Natural killer cell (primary cell): ENCODE measurements around the gene BSCL2. TPM values are rescaled to one million over a fixed set of nuclear protein-coding genes. Genes with fewer than 3 reads are reported as not detected.
A peak's percentile ranks its signal among the peaks of the same experiment; 100 is the strongest.

Source experiments
- ATAC-seq, 3 donors: fragments of 150-1000 bp in 2 of 3; fragments of 200-7000 bp in 1 of 3; cut with Tn5 transposase; 1 replicate in 1 of 3; 2 replicates in 2 of 3; pipeline ENCODE4 v1.10.0; 2021; ENCODE audit warnings: mild to moderate bottlenecking in 2 of 3, moderate library complexity in 2 of 3
- DNase-seq, 2 donors: peaks; one replicate each; pipeline versions ENCODE4 v3.0.0 to v3.0.0-alpha.2; 2013 to 2021; ENCODE audit warnings: mixed read lengths in 1 of 2
- H3K27ac ChIP-seq: one replicate; pipeline ENCODE4 v1.5.1; 2013; ENCODE audit warnings: mild to moderate bottlenecking, low read length
- H3K27me3 ChIP-seq: one replicate; pipeline ENCODE4 v1.6.1; 2013; ENCODE audit warnings: low read length; ENCODE audit not compliant: control insufficient read depth, insufficient read depth
- H3K36me3 ChIP-seq: one replicate; pipeline ENCODE4 v1.6.1; 2013; ENCODE audit warnings: low read length; ENCODE audit not compliant: control insufficient read depth, insufficient read depth
- H3K4me1 ChIP-seq: one replicate; pipeline ENCODE4 v1.6.1; 2013; ENCODE audit warnings: low read length; ENCODE audit not compliant: control insufficient read depth, insufficient read depth
- H3K4me3 ChIP-seq: one replicate; pipeline ENCODE4 v1.5.1; 2013; ENCODE audit warnings: low read length
- H3K9me3 ChIP-seq: one replicate; pipeline ENCODE4 v1.6.1; 2013; ENCODE audit warnings: low read length; ENCODE audit not compliant: control insufficient read depth, insufficient read depth
- H3K27ac Mint-ChIP-seq, 2 donors: one replicate each; pipeline ENCODE4 v1.8.0; 2022; ENCODE audit warnings: mild to moderate bottlenecking in 2 of 2, mixed read lengths in 2 of 2, moderate library complexity in 1 of 2
- H3K27me3 Mint-ChIP-seq, 2 donors: one replicate each; pipeline ENCODE4 v1.8.0; 2022; ENCODE audit warnings: low read depth in 2 of 2, mixed read lengths in 2 of 2
- H3K36me3 Mint-ChIP-seq: one replicate; pipeline ENCODE4 v1.8.0; 2022; ENCODE audit warnings: mixed read lengths
- H3K4me1 Mint-ChIP-seq, 2 donors: one replicate each; pipeline ENCODE4 v1.8.0; 2022; ENCODE audit warnings: mixed read lengths in 2 of 2
- H3K4me3 Mint-ChIP-seq: one replicate; pipeline ENCODE4 v1.8.0; 2022; ENCODE audit warnings: mild to moderate bottlenecking, moderate library complexity, mixed read lengths
- H3K9me3 Mint-ChIP-seq, 2 donors: one replicate each; pipeline ENCODE4 v1.8.0; 2022; ENCODE audit warnings: mixed read lengths in 2 of 2
- WGBS: methylation state at CpG from one replicate; pipeline ENCODE4 v1.1.7; 2013; ENCODE audit warnings: missing lambda C conversion rate; ENCODE audit not compliant: insufficient coverage; 5-methylcytosine and 5-hydroxymethylcytosine counted together
- intact Hi-C: fragments of 100-400 bp; cut with micrococcal nuclease; formaldehyde crosslinking; loops from one replicate; pipeline ENCODE4 v1.14.2; 2022
- total RNA-seq, 4 donors: library from RNA; stranded (reverse); fragments of 120-200 nt in 1 of 4; gene quantifications; one replicate each; pipeline versions ENCODE4 v1.2.3 to v1.2.4, GENCODE V29; 2013 to 2022
- TF ChIP-seq, protein P1 (sequence below): fragments of 200-600 bp; IDR thresholded peaks from one replicate; pipeline ENCODE4 v1.8.0; 2022; ENCODE audit warnings: antibody characterized with exemption

BSCL2 gene
- total RNA-seq, 3 donors from 2014 or later (not counting 1 experiment from before 2014, with no cell fraction given) = 19.7 to 22.0 (median 21.2) TPM

DNA sequence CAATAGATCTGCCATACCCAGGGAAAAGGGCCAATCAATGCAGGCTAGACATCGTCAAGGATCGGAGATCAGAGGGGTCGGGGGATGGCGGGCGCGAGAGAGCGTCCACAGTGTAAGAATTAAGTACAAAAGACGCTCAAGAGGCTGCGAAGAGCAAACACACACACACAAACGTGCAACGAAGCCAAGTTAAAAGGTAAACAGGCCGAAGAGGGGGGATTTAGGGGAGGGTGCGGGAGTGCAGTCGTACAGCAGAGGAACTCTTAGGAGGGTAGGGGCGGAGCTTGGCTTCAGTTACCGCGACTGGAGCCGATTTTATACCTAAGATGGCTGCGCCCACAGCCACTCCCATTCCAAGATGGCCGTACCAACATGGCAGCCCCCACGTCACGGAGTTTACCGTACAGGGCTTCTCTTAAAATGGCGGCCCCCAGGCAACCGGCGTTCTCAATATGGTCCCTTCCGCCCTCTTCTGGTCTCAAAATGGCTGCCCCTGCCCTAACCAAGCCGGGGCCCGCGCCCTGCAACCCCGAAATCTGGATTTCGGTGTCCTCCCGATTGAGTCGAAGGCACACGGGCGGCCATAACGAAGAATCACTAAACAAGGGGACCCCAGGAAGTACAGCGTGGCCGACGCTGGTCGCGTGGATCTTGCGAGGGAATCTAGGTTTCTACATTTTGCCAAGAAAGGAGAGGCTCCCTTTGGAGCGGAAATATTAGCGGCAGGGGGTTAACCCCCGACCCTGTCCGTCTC lies 2.2 kb upstream of the BSCL2 start:
- ATAC-seq (peak; percentile 75 to 93 (median 82)), DNase-seq (peak; percentile 93 to 99)
- WGBS = under 1% methylated on average over 47 of the region's 47 CpGs
- H3K4me1 ChIP-seq = peaks cover 50% of the 10 kb centered on the region
- TF ChIP-seq, protein P1, sequence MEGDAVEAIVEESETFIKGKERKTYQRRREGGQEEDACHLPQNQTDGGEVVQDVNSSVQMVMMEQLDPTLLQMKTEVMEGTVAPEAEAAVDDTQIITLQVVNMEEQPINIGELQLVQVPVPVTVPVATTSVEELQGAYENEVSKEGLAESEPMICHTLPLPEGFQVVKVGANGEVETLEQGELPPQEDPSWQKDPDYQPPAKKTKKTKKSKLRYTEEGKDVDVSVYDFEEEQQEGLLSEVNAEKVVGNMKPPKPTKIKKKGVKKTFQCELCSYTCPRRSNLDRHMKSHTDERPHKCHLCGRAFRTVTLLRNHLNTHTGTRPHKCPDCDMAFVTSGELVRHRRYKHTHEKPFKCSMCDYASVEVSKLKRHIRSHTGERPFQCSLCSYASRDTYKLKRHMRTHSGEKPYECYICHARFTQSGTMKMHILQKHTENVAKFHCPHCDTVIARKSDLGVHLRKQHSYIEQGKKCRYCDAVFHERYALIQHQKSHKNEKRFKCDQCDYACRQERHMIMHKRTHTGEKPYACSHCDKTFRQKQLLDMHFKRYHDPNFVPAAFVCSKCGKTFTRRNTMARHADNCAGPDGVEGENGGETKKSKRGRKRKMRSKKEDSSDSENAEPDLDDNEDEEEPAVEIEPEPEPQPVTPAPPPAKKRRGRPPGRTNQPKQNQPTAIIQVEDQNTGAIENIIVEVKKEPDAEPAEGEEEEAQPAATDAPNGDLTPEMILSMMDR = no peak
- H3K4me3 ChIP-seq = peak overlapping the region; percentile 72
- H3K27me3 Mint-ChIP-seq = no peaks in the 10 kb centered on the region
- H3K36me3 ChIP-seq = peaks cover 20% of the 10 kb centered on the region
- H3K27ac ChIP-seq = peak overlapping the region; percentile 95
- H3K4me1 Mint-ChIP-seq = peaks cover 36 to 55% of the 10 kb centered on the region in 2 donors
- peak overlapping the region; percentile 98 to 99 for H3K27ac Mint-ChIP-seq
- no peaks in the 10 kb centered on the region for H3K9me3 Mint-ChIP-seq
- H3K9me3 ChIP-seq = no peaks in the 10 kb centered on the region
- H3K27me3 ChIP-seq = no peaks in the 10 kb centered on the region
- peak overlapping the region; percentile 97 for H3K4me3 Mint-ChIP-seq
- H3K36me3 Mint-ChIP-seq = no peaks in the 10 kb centered on the region
- intact Hi-C loops = loop anchor here (1.0 to 5.0 kb wide), 6 partner anchors 18 to 137 kb away; partner anchors contain the start of genes EEF1G, EML3, HNRNPUL2 and LBHD1

DNA sequence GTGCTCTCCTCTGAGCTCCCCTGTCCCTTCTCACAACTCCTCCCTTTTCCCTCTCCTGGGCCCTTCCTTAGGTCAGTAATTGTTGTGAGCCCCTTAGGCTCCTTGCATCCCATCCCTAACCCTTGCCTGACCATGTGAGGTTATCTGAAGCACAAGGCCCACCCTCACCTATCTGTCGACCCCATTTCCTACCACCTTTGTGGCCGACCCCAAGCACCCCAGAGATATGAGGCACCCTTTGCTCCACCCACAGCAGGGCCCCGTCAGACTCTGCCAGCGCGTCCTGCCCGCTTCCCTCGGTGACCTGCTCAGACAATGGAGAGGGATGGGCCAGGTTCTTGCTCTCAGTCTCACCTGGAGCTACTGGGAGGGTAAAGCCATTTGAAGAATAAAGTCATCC lies 1.6 kb upstream of the BSCL2 start:
- intact Hi-C loops = loop anchor here (1.0 to 5.0 kb wide), 6 partner anchors 19 to 136 kb away; partner anchors contain the start of genes EEF1G, EML3, HNRNPUL2 and LBHD1
- Histone ChIP-seq H3K9me3 (no peaks in the 10 kb centered on the region), H3K36me3 (peaks cover 16% of the 10 kb centered on the region), H3K27ac (peak overlapping the region; percentile 95), H3K27me3 (no peaks in the 10 kb centered on the region), H3K4me3 (peak overlapping the region; percentile 72), H3K4me1 (peaks cover 50% of the 10 kb centered on the region)
- ATAC-seq (no peak), DNase-seq (peak; percentile 33 to 69)
- Mint-ChIP-seq H3K27me3 (no peaks in the 10 kb centered on the region), H3K27ac (peak overlapping the region; percentile 98 to 99), H3K9me3 (no peaks in the 10 kb centered on the region), H3K36me3 (no peaks in the 10 kb centered on the region), H3K4me1 (peaks cover 36 to 50% of the 10 kb centered on the region in 2 donors), H3K4me3 (peak overlapping the region; percentile 97)
- TF ChIP-seq, protein P1 = no peak
- WGBS = 0% methylated on average over 7 of the region's 7 CpGs

DNA sequence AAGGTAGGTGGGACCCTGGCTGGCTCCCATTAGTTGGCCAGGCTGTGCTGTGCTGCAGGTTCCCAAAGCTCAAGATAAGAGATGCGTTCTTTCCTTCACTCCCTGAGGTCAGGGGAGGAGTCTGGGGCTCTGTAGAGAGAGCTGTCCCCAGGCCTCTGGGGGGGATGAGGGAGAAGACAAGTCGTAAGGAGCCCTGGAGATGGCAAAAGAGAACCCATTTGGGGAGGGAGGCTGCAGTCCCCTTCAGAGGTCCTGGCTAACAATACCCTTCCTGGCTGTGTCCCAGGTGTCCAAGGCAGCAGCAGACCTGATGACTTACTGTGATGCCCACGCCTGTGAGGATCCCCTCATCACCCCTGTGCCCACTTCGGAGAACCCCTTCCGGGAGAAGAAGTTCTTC lies 1.2 kb upstream of the BSCL2 start:
- TF ChIP-seq, protein P1 = no peak
- no peaks in the 10 kb centered on the region for H3K9me3 Mint-ChIP-seq
- no peaks in the 10 kb centered on the region for H3K27me3 Mint-ChIP-seq
- Histone ChIP-seq H3K27ac (peak overlapping the region; percentile 95), H3K27me3 (no peaks in the 10 kb centered on the region), H3K4me3 (peak overlapping the region; percentile 72), H3K9me3 (no peaks in the 10 kb centered on the region), H3K36me3 (peaks cover 12% of the 10 kb centered on the region), H3K4me1 (peaks cover 50% of the 10 kb centered on the region)
- peak overlapping the region; percentile 97 for H3K4me3 Mint-ChIP-seq
- peak overlapping the region; percentile 98 to 99 for H3K27ac Mint-ChIP-seq
- no peak for DNase-seq
- H3K36me3 Mint-ChIP-seq = no peaks in the 10 kb centered on the region
- peaks cover 36 to 47% of the 10 kb centered on the region in 2 donors for H3K4me1 Mint-ChIP-seq
- intact Hi-C loops = loop anchor here (5.0 kb wide), 4 partner anchors 36 to 136 kb away; partner anchors contain the start of genes EEF1G, EML3, LBHD1 and ROM1
- 78% methylated on average over 5 of the region's 5 CpGs for WGBS
- ATAC-seq = no peak
